ENCODE measurements around the gene BCDIN3D. TPM values are rescaled to one million over a fixed set of nuclear protein-coding genes. Genes with fewer than 3 reads are reported as not detected.

BCDIN3D gene, protein sequence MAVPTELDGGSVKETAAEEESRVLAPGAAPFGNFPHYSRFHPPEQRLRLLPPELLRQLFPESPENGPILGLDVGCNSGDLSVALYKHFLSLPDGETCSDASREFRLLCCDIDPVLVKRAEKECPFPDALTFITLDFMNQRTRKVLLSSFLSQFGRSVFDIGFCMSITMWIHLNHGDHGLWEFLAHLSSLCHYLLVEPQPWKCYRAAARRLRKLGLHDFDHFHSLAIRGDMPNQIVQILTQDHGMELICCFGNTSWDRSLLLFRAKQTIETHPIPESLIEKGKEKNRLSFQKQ
- 1 to 10 TPM; 2.6 to 4.4 TPM for total RNA-seq
- polyA plus RNA-seq = 1 to 10 TPM; 2.6 to 3.4 TPM
- long read RNA-seq, donor 1, partial matches to known transcripts = 0 of 1 reads
- long read RNA-seq, donor 1, other reads (novel, unspliced or antisense) = 0 of 1 reads
- long read RNA-seq, donor 2 = 0 reads
- long read RNA-seq, donor 3, partial matches to known transcripts = 0 of 3 reads
- long read RNA-seq, donor 3, other reads (novel, unspliced or antisense) = 0 of 3 reads
- long read RNA-seq, donor 4, transcript BCDIN3D-201 (2 exons, 3,253 nt) = major isoform, 5 of 5 reads
- long read RNA-seq, donor 4, partial matches to known transcripts = 0 of 5 reads
- long read RNA-seq, donor 4, other reads (novel, unspliced or antisense) = 0 of 5 reads
- long read RNA-seq, donor 5, transcript BCDIN3D-201 (2 exons, 3,253 nt) = major isoform, 5 of 5 reads
- long read RNA-seq, donor 5, partial matches to known transcripts = 0 of 5 reads
- long read RNA-seq, donor 5, other reads (novel, unspliced or antisense) = 0 of 5 reads

- H3K4me3 ChIP-seq = peak within 1 kb of the TSS; percentile 65
- peak within 1 kb of the TSS; percentile 82 to 87 for H3K27ac ChIP-seq (ENCODE audit: low read depth in 1 of 2, low read length in 1 of 2)
- ATAC-seq (ENCODE audit: insufficient read depth, low FRiP score) = peak; percentile 93
- H3K27me3 ChIP-seq (ENCODE audit: control insufficient read depth in 3 of 3, insufficient read depth in 3 of 3, low read length in 2 of 3) = peaks cover 0 to 6% (median 0%) of the 10 kb centered on the region in 3 donors
- H3K9me3 ChIP-seq (ENCODE audit: control insufficient read depth in 4 of 4, insufficient read depth in 3 of 4, low read length in 3 of 4) = no peaks in the 10 kb centered on the region
- TF ChIP-seq, protein P1, sequence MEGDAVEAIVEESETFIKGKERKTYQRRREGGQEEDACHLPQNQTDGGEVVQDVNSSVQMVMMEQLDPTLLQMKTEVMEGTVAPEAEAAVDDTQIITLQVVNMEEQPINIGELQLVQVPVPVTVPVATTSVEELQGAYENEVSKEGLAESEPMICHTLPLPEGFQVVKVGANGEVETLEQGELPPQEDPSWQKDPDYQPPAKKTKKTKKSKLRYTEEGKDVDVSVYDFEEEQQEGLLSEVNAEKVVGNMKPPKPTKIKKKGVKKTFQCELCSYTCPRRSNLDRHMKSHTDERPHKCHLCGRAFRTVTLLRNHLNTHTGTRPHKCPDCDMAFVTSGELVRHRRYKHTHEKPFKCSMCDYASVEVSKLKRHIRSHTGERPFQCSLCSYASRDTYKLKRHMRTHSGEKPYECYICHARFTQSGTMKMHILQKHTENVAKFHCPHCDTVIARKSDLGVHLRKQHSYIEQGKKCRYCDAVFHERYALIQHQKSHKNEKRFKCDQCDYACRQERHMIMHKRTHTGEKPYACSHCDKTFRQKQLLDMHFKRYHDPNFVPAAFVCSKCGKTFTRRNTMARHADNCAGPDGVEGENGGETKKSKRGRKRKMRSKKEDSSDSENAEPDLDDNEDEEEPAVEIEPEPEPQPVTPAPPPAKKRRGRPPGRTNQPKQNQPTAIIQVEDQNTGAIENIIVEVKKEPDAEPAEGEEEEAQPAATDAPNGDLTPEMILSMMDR (IDR thresholded peaks at IDR 0.05; ENCODE audit: control extremely low read depth, extremely low read depth) = no peak
- H3K4me1 ChIP-seq (ENCODE audit: control insufficient read depth in 5 of 5, insufficient read depth in 5 of 5, low read length in 5 of 5) = peaks cover 0 to 16% (median 3%) of the 10 kb centered on the region in 5 donors
- whole genome bisulfite sequencing, 2 donors = 0 to 1% methylated on average over 55 of the region's 55 CpGs
- H3K36me3 ChIP-seq (ENCODE audit: control insufficient read depth in 4 of 4, insufficient read depth in 4 of 4, low read length in 4 of 4) = peaks cover 0 to 7% (median 0%) of the 10 kb centered on the region in 4 donors
- peak; percentile 89 to 93 (median 90) for DNase-seq
- peak within 1 kb of the TSS; percentile 59 to 92 for H3K9ac ChIP-seq (ENCODE audit: insufficient read depth in 1 of 2, low read length in 2 of 2)
Observed at GRCh38 chr12:49842519-49843352, at the start of gene BCDIN3D. Gene BCDIN3D, minus strand, starts transcription at chr12:49843106. Its CDS starts 19 bp downstream, at chr12:49843087.

DNA sequence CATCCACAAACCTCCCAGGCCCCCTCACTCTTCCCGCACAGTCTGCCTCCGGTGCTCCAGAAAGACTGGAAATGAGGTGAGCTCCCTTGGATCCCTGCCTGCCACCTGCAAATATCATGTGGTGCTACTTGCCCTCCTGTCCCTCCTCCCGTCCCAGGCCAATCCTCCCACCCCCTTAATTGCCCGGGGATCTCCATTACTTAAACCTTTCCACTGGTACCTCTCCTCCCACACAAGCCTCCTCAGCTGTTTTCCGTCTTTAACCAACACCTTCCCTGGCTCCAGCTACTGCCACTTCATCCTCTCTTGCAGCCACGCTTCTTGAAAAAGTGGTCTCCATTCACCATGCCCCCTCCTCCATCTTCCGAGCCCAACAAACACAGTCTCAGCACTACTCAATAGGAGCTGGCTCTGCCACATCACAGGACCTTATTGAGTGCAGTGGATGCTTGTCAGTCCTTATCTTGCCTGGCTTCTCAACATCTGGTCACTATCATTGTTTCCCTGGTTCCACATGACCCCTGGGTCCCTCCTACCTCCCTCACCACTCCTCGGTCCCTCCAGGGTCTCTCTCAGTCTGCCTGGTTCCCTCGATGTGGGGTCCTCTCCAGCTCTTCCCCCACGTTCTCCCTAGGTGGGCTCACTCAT is 49.3 kb upstream of the BCDIN3D start:
- DNase-seq (no peak), ATAC-seq (ENCODE audit: insufficient read depth, low FRiP score) (no peak)
- Histone ChIP-seq H3K27ac (ENCODE audit: low read depth in 1 of 2, low read length in 1 of 2) (no peak overlapping the region), H3K36me3 (ENCODE audit: control insufficient read depth in 4 of 4, insufficient read depth in 4 of 4, low read length in 4 of 4) (no peaks in the 10 kb centered on the region), H3K4me3 (no peak overlapping the region), H3K4me1 (ENCODE audit: control insufficient read depth in 5 of 5, insufficient read depth in 5 of 5, low read length in 5 of 5) (peaks cover 0 to 10% (median 2%) of the 10 kb centered on the region in 5 donors), H3K27me3 (ENCODE audit: control insufficient read depth in 3 of 3, insufficient read depth in 3 of 3, low read length in 2 of 3) (peaks cover 0 to 2% (median 0%) of the 10 kb centered on the region in 3 donors), H3K9ac (ENCODE audit: insufficient read depth in 1 of 2, low read length in 2 of 2) (no peak overlapping the region), H3K9me3 (ENCODE audit: control insufficient read depth in 4 of 4, insufficient read depth in 3 of 4, low read length in 3 of 4) (no peaks in the 10 kb centered on the region)
- TF ChIP-seq, protein P1 (IDR thresholded peaks at IDR 0.05; ENCODE audit: control extremely low read depth, extremely low read depth) = no peak
- 76 to 89% methylated on average over 10 of the region's 10 CpGs for WGBS, 2 donors

DNA sequence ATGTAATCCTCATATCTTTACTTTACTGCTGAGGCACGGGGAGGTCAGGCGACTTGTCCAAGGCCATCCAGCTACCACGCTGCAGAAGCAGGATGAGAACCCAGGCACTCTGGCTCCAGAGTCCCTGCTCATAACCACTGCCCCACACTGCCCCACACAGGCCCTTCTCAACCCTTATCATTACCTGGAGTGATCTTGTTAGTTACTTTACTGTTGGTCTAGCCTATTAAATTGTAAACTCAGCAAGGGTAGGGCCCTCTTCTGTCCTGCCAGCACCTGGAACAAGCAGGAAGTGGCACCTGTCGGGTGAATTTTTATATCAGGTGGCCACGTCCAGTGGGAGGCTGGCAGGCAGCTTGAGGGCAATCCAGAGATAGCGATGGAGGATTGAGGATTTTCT is 48.6 kb upstream of the BCDIN3D start:
- H3K27me3 ChIP-seq (ENCODE audit: control insufficient read depth in 3 of 3, insufficient read depth in 3 of 3, low read length in 2 of 3) = peaks cover 0 to 3% (median 2%) of the 10 kb centered on the region in 3 donors
- H3K36me3 ChIP-seq (ENCODE audit: control insufficient read depth in 4 of 4, insufficient read depth in 4 of 4, low read length in 4 of 4) = no peaks in the 10 kb centered on the region
- 79 to 84% methylated on average over 6 of the region's 6 CpGs for WGBS, 2 donors
- H3K27ac ChIP-seq (ENCODE audit: low read depth in 1 of 2, low read length in 1 of 2) = no peak overlapping the region
- TF ChIP-seq, protein P1 (IDR thresholded peaks at IDR 0.05; ENCODE audit: control extremely low read depth, extremely low read depth) = no peak
- no peak for ATAC-seq (ENCODE audit: insufficient read depth, low FRiP score)
- H3K9me3 ChIP-seq (ENCODE audit: control insufficient read depth in 4 of 4, insufficient read depth in 3 of 4, low read length in 3 of 4) = no peaks in the 10 kb centered on the region
- peaks cover 0 to 10% (median 2%) of the 10 kb centered on the region in 5 donors for H3K4me1 ChIP-seq (ENCODE audit: control insufficient read depth in 5 of 5, insufficient read depth in 5 of 5, low read length in 5 of 5)
- no peak overlapping the region for H3K9ac ChIP-seq (ENCODE audit: insufficient read depth in 1 of 2, low read length in 2 of 2)
- H3K4me3 ChIP-seq = no peak overlapping the region
- DNase-seq = no peak

Measured in lung (tissue), 16 donors.